Measurements from ENCODE around the gene EEPD1. TPM values are rescaled to one million over a fixed set of nuclear protein-coding genes. Genes with fewer than 3 reads are reported as not detected.
"Not testable (repeated sequence)": the region's sequence is repeated elsewhere in the genome, so short reads cannot be mapped to it uniquely, and the experiment has no call there.

Gene EEPD1
- total RNA-seq, 2 experiments from 2014 or later: 0.62 to 0.82 TPM

GRCh38 chr7:36119005-36119706, 33.9 kb upstream of the EEPD1 start:
- no peak overlapping the region for H3K27ac Mint-ChIP-seq
- H3K4me3 Mint-ChIP-seq: no peak overlapping the region
- H3K36me3 Mint-ChIP-seq: peaks cover 1% of the 10 kb centered on the region
- H3K27me3 Mint-ChIP-seq: peaks cover 17% of the 10 kb centered on the region
- peaks cover 23% of the 10 kb centered on the region for H3K4me1 Mint-ChIP-seq
- no peak for DNase-seq
- H3K9me3 Mint-ChIP-seq: peaks cover 19% of the 10 kb centered on the region

GRCh38 chr7:36119983-36120646, 32.9 kb upstream of the EEPD1 start:
- Mint-ChIP-seq H3K27me3 (peaks cover 20% of the 10 kb centered on the region), H3K4me1 (peaks cover 20% of the 10 kb centered on the region), H3K9me3 (peaks cover 24% of the 10 kb centered on the region)
- not testable (repeated sequence) for H3K4me3 Mint-ChIP-seq, DNase-seq, H3K36me3 Mint-ChIP-seq, H3K27ac Mint-ChIP-seq

- H3K9me3 Mint-ChIP-seq: peaks cover 26% of the 10 kb centered on the region
- H3K4me1 Mint-ChIP-seq, DNase-seq, H3K36me3 Mint-ChIP-seq, H3K4me3 Mint-ChIP-seq, H3K27ac Mint-ChIP-seq: not testable (repeated sequence)
- H3K27me3 Mint-ChIP-seq: peaks cover 13% of the 10 kb centered on the region
Observed at GRCh38 chr7:36125630-36126029, 27.4 kb upstream of the EEPD1 start.

- Mint-ChIP-seq H3K36me3 (no peaks in the 10 kb centered on the region), H3K27me3 (peaks cover 13% of the 10 kb centered on the region), H3K27ac (no peak overlapping the region), H3K9me3 (peaks cover 17% of the 10 kb centered on the region), H3K4me3 (no peak overlapping the region), H3K4me1 (no peaks in the 10 kb centered on the region)
- DNase-seq: no peak
Observed at GRCh38 chr7:36127075-36127740, 25.8 kb upstream of the EEPD1 start.

- Mint-ChIP-seq H3K9me3 (peaks cover 8% of the 10 kb centered on the region), H3K36me3 (no peaks in the 10 kb centered on the region), H3K27me3 (peaks cover 6% of the 10 kb centered on the region), H3K4me3 (no peak overlapping the region), H3K4me1 (no peaks in the 10 kb centered on the region), H3K27ac (no peak overlapping the region)
- DNase-seq: no peak
Observed at GRCh38 chr7:36128448-36129047, 24.5 kb upstream of the EEPD1 start.

GRCh38 chr7:36129048-36129534, 24.0 kb upstream of the EEPD1 start:
- no peaks in the 10 kb centered on the region for H3K36me3 Mint-ChIP-seq
- no peak overlapping the region for H3K4me3 Mint-ChIP-seq
- no peak overlapping the region for H3K27ac Mint-ChIP-seq
- DNase-seq: no peak
- H3K9me3 Mint-ChIP-seq: peaks cover 8% of the 10 kb centered on the region
- H3K4me1 Mint-ChIP-seq: no peaks in the 10 kb centered on the region
- peaks cover 4% of the 10 kb centered on the region for H3K27me3 Mint-ChIP-seq

- H3K4me1 Mint-ChIP-seq: no peaks in the 10 kb centered on the region
- no peak overlapping the region for H3K4me3 Mint-ChIP-seq
- H3K9me3 Mint-ChIP-seq: no peaks in the 10 kb centered on the region
- H3K27ac Mint-ChIP-seq: no peak overlapping the region
- no peaks in the 10 kb centered on the region for H3K36me3 Mint-ChIP-seq
- no peaks in the 10 kb centered on the region for H3K27me3 Mint-ChIP-seq
- DNase-seq: no peak
Observed at GRCh38 chr7:36130236-36130945, 22.7 kb upstream of the EEPD1 start.

- Mint-ChIP-seq H3K36me3 (no peaks in the 10 kb centered on the region), H3K27ac (no peak overlapping the region), H3K4me1 (no peaks in the 10 kb centered on the region), H3K27me3 (no peaks in the 10 kb centered on the region), H3K9me3 (no peaks in the 10 kb centered on the region), H3K4me3 (no peak overlapping the region)
- no peak for DNase-seq
Observed at GRCh38 chr7:36131026-36131425, 22.0 kb upstream of the EEPD1 start.

GRCh38 chr7:36131499-36131898, 21.6 kb upstream of the EEPD1 start:
- Mint-ChIP-seq H3K4me3 (no peak overlapping the region), H3K4me1 (no peaks in the 10 kb centered on the region), H3K36me3 (no peaks in the 10 kb centered on the region), H3K27ac (no peak overlapping the region), H3K9me3 (no peaks in the 10 kb centered on the region), H3K27me3 (no peaks in the 10 kb centered on the region)
- DNase-seq: no peak

GRCh38 chr7:36132012-36132411, 21.0 kb upstream of the EEPD1 start:
- Mint-ChIP-seq H3K36me3 (no peaks in the 10 kb centered on the region), H3K27ac (no peak overlapping the region), H3K9me3 (no peaks in the 10 kb centered on the region), H3K4me3 (no peak overlapping the region), H3K27me3 (no peaks in the 10 kb centered on the region), H3K4me1 (no peaks in the 10 kb centered on the region)
- no peak for DNase-seq

- no peaks in the 10 kb centered on the region for H3K4me1 Mint-ChIP-seq
- no peak for DNase-seq
- no peak overlapping the region for H3K4me3 Mint-ChIP-seq
- no peaks in the 10 kb centered on the region for H3K36me3 Mint-ChIP-seq
- no peaks in the 10 kb centered on the region for H3K27me3 Mint-ChIP-seq
- no peak overlapping the region for H3K27ac Mint-ChIP-seq
- peaks cover 5% of the 10 kb centered on the region for H3K9me3 Mint-ChIP-seq
Observed at GRCh38 chr7:36135700-36136099, 17.4 kb upstream of the EEPD1 start.

- Mint-ChIP-seq H3K36me3 (no peaks in the 10 kb centered on the region), H3K4me1 (no peaks in the 10 kb centered on the region), H3K9me3 (peaks cover 7% of the 10 kb centered on the region), H3K27me3 (no peaks in the 10 kb centered on the region), H3K4me3 (no peak overlapping the region), H3K27ac (no peak overlapping the region)
- no peak for DNase-seq
Observed at GRCh38 chr7:36137258-36137657, 15.8 kb upstream of the EEPD1 start.

- Mint-ChIP-seq H3K27ac (no peak overlapping the region), H3K4me3 (no peak overlapping the region), H3K36me3 (no peaks in the 10 kb centered on the region), H3K4me1 (no peaks in the 10 kb centered on the region), H3K27me3 (no peaks in the 10 kb centered on the region), H3K9me3 (peaks cover 7% of the 10 kb centered on the region)
- no peak for DNase-seq
Observed at GRCh38 chr7:36137754-36138153, 15.3 kb upstream of the EEPD1 start.

GRCh38 chr7:36138209-36138608, 14.8 kb upstream of the EEPD1 start:
- no peaks in the 10 kb centered on the region for H3K36me3 Mint-ChIP-seq
- H3K27me3 Mint-ChIP-seq: no peaks in the 10 kb centered on the region
- H3K4me3 Mint-ChIP-seq: no peak overlapping the region
- H3K27ac Mint-ChIP-seq: no peak overlapping the region
- H3K4me1 Mint-ChIP-seq: no peaks in the 10 kb centered on the region
- no peak for DNase-seq
- H3K9me3 Mint-ChIP-seq: peaks cover 7% of the 10 kb centered on the region

GRCh38 chr7:36141351-36141750, 11.7 kb upstream of the EEPD1 start:
- Mint-ChIP-seq H3K4me3 (no peak overlapping the region), H3K4me1 (no peaks in the 10 kb centered on the region), H3K27me3 (no peaks in the 10 kb centered on the region), H3K27ac (no peak overlapping the region), H3K9me3 (peaks cover 7% of the 10 kb centered on the region), H3K36me3 (no peaks in the 10 kb centered on the region)
- no peak for DNase-seq
